HG03520 (cell line): Measurements from ENCODE around the gene GAS2L2.

Experiments
- ATAC-seq: cut with Tn5 transposase; IDR thresholded peaks from one replicate; pipeline ENCODE4 v1.9.1; 2021; ENCODE audit warnings: mild to moderate bottlenecking, moderate library complexity; ENCODE audit not compliant: unreplicated experiment

GAS2L2 gene

GRCh38 chr17:35748341-35748841 lies 4.6 kb downstream of the GAS2L2 start:
- ATAC-seq, result no peak

DNA sequence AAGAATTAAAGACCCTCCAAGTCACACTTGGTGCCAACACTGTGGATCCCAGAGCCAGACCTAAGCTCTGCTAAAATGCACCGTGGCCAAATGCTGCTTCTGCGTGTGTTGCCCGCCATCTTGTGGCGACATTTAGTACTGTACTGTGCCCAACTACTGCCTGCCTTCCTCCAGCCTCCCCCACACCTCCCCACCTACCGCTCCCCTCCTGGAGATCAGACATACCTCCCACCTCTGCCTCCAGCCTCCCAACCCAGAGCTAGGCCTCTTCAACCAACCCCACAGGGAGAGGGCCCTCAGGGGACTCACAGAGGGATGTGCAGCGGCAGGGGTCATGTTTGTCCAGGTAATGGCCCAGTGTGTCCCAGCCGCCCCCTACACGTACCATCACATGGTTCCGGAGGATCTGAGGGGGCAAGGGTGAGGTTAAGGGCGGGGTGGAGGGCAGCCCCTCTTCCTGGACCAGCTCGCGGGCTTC lies 5.5 kb downstream of the GAS2L2 start:
- no peak for ATAC-seq

DNA sequence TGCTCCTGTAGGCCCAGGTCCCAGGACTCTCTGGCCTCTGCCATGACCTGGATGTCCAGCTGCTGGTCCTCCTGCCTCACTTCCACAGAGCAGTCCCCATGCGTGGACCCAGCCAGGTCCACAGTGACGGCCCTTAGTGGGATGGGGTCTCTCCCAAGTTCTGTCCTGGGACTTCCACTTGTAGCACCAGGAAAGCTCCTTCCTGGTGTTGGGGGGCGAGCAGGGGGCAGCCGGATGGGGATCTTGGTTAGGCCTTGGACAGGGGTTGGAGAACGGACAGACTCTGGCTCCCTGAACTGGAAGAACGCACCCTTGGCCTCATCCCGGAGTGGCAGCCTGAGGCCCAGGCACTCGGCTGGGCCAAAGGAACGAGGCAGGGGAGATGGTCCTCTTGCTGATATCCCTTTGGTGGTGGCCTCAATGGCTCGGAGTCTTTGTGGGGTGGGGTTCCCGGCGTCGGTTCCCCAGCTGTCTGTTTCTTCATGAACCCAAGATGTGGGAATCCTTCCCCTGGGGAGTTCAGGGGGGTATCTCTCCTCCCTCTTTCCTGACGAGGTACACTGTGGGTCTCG lies 7.2 kb downstream of the GAS2L2 start:
- ATAC-seq, result no peak

DNA sequence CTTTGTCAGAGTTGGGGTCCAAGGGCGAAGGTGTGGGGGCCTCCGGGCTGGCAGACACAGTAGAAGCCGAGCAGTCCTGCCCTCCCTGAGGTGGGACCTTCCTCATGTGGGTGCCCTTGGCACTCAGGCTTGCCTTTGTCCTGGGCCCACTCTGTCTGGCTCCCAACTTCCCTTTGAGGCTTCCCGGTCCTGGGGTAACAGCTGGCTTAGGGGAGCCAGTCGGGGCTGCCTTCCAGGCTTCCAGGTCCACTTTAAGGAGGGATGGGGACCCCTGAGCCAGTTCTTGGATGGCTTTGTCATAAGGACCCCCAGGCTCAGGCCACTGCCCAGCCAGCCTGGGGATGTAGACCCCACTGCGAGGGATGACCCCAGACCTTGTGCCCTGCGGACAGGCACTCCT lies 7.8 kb downstream of the GAS2L2 start:
- no peak for ATAC-seq

- no peak for ATAC-seq
These were observed 8.2 kb downstream of the GAS2L2 start for GRCh38 chr17:35744830-35745229.

GRCh38 chr17:35743626-35744328 lies 9.3 kb downstream of the GAS2L2 start:
- no peak for ATAC-seq

GRCh38 chr17:35742896-35743477 lies 10.1 kb downstream of the GAS2L2 start:
- no peak for ATAC-seq

- no peak for ATAC-seq
These were observed 10.5 kb downstream of the GAS2L2 start for GRCh38 chr17:35742496-35742895.

GRCh38 chr17:35740997-35741931 lies 11.8 kb downstream of the GAS2L2 start:
- no peak for ATAC-seq

- no peak for ATAC-seq
These were observed 12.8 kb downstream of the GAS2L2 start for GRCh38 chr17:35740216-35740615.

- ATAC-seq, result no peak
These were observed 14.4 kb downstream of the GAS2L2 start for GRCh38 chr17:35738519-35739133.

- no peak for ATAC-seq
These were observed 16.8 kb downstream of the GAS2L2 start for GRCh38 chr17:35736236-35736635.

- ATAC-seq, result no peak
These were observed 17.8 kb downstream of the GAS2L2 start for GRCh38 chr17:35735036-35735805.

GRCh38 chr17:35734396-35734795 lies 18.6 kb downstream of the GAS2L2 start:
- no peak for ATAC-seq

GRCh38 chr17:35733366-35733765 lies 19.7 kb downstream of the GAS2L2 start:
- no peak for ATAC-seq

DNA sequence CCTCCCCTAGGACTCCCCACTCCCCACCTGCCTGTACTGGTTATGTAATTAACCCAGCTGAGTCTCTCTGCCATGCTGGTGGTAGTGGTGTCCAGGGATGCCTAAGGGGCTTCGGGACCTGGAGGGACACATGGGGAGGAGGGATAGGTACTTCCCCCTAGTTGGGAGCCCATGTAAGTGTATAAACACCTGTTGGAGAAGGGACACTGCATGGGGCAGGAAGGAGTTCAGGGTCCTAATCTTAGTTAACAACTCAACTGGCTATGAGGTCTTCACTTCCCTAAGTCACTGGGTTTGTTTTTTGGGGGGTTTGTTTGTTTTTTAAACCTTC lies 20.3 kb downstream of the GAS2L2 start:
- no peak for ATAC-seq

- no peak for ATAC-seq
These were observed 20.9 kb downstream of the GAS2L2 start for GRCh38 chr17:35731917-35732805.

GRCh38 chr17:35731239-35731916 lies 21.7 kb downstream of the GAS2L2 start, which contains the start of gene RASL10B:
RASL10B (plus strand) TSS chr17:35731639; CDS start chr17:35735185, 3,546 bp downstream.
- no peak for ATAC-seq
